ENCODE data around the gene PJVK.
"Not testable (repeated sequence)": the region's sequence is repeated elsewhere in the genome, so short reads cannot be mapped to it uniquely, and the experiment has no call there.

Gene PJVK

GRCh38 chr2:178429336-178429735, 21.8 kb upstream of the PJVK start:
- no peak for DNase-seq

- no peak for DNase-seq
Measured at GRCh38 chr2:178436662-178437061, 14.5 kb upstream of the PJVK start.

- no peak for DNase-seq
Measured at GRCh38 chr2:178441426-178441825, 9.8 kb upstream of the PJVK start.

- DNase-seq, result no peak
Measured at GRCh38 chr2:178448968-178449661, 2.1 kb upstream of the PJVK start.

- DNase-seq, result peak in 1 of 56 donors; percentile 30
Measured at GRCh38 chr2:178449700-178450523, 1.3 kb upstream of the PJVK start.

GRCh38 chr2:178450524-178450773, 729 bp upstream of the PJVK start:
- DNase-seq, result peak in 6 of 56 donors; percentile 52 to 80 (median 64)

GRCh38 chr2:178452334-178452733, 1.2 kb downstream of the PJVK start:
- DNase-seq, result no peak

- DNase-seq, result no peak
Measured at GRCh38 chr2:178452870-178453269, 1.7 kb downstream of the PJVK start.

- no peak for DNase-seq
Measured at GRCh38 chr2:178455947-178456346, 4.8 kb downstream of the PJVK start.

GRCh38 chr2:178457390-178457886, 6.3 kb downstream of the PJVK start:
- no peak for DNase-seq

- no peak for DNase-seq
Measured at GRCh38 chr2:178469219-178469849, 18.2 kb downstream of the PJVK start.

GRCh38 chr2:178471313-178471712, 20.1 kb downstream of the PJVK start:
- not testable (repeated sequence) for DNase-seq

- no peak for DNase-seq
Measured at GRCh38 chr2:178473373-178473772, 22.2 kb downstream of the PJVK start.

GRCh38 chr2:178473931-178474330, 22.8 kb downstream of the PJVK start:
- DNase-seq, result no peak

GRCh38 chr2:178474560-178474959, 23.4 kb downstream of the PJVK start:
- DNase-seq, result no peak

GRCh38 chr2:178476477-178476876, 25.3 kb downstream of the PJVK start:
- no peak for DNase-seq

GRCh38 chr2:178477443-178478129, 26.4 kb downstream of the PJVK start:
- DNase-seq, result no peak

- peak in 6 of 56 donors; percentile 7 to 45 (median 26) for DNase-seq
Measured at GRCh38 chr2:178478130-178478438, 26.9 kb downstream of the PJVK start.

- DNase-seq, result peak; percentile 46 to 94 (median 84)
Measured at GRCh38 chr2:178478439-178479274, 27.5 kb downstream of the PJVK start, which contains the start of gene FKBP7. TSS of gene FKBP7 (minus strand) at chr2:178478600. CDS start at chr2:178478499, 101 bp downstream.

GRCh38 chr2:178479275-178479616, 28.1 kb downstream of the PJVK start:
- no peak for DNase-seq

GRCh38 chr2:178479758-178480226, 28.6 kb downstream of the PJVK start:
- peak in 2 of 56 donors; percentile 22 to 26 for DNase-seq

Data from nucleus accumbens (tissue), 56 donors.